K562 (cell line): ENCODE results near the gene BEST1. TPM values are rescaled to one million over a fixed set of nuclear protein-coding genes. Genes with fewer than 3 reads are reported as not detected.

Experiments
- AFF4 ChIP-seq: sonication (generic); formaldehyde crosslinking; IDR thresholded peaks from 2 replicates; pipeline ENCODE4 v1.8.0; 2023; ENCODE audit warnings: mild to moderate bottlenecking, missing genetic modification reagents
- ATF7 ChIP-seq: fragments of 450-650 bp; IDR thresholded peaks from 2 replicates; pipeline ENCODE4 v1.7.1; 2014; ENCODE audit warnings: mild to moderate bottlenecking, moderate library complexity
- E2F3 ChIP-seq: fragments of 250-450 bp; sonication (Bioruptor Pico); IDR thresholded peaks from 2 replicates; pipeline ENCODE4 v1.4.0; 2020; ENCODE audit warnings: mild to moderate bottlenecking
- E2F8 ChIP-seq: fragments of 450-650 bp; IDR thresholded peaks from 2 replicates; pipeline ENCODE4 v1.7.1; 2018; ENCODE audit warnings: mild to moderate bottlenecking, low read depth; ENCODE audit not compliant: partially characterized antibody
- EGR1 ChIP-seq: fragments of 450-650 bp; conservative IDR thresholded peaks from 2 replicates; pipeline ENCODE4 v1.6.1; 2017; ENCODE audit warnings: mild to moderate bottlenecking
- GTF2F1 ChIP-seq: IDR thresholded peaks from 2 replicates; pipeline ENCODE4 v1.6.1; 2011; ENCODE audit warnings: low read depth, low read length, improper control_type of control experiment
- KAT8 ChIP-seq: fragments of 450-650 bp; IDR thresholded peaks from 2 replicates; pipeline ENCODE4 v1.6.1; 2016; ENCODE audit warnings: low read depth, mild to moderate bottlenecking
- NR3C1 ChIP-seq: sonication (generic); formaldehyde crosslinking; IDR thresholded peaks from 2 replicates; pipeline ENCODE4 v1.8.1; 2022; ENCODE audit warnings: missing genetic modification reagents
- PCBP1 ChIP-seq: fragments of 200-400 bp; formaldehyde crosslinking; IDR thresholded peaks from 2 replicates; pipeline ENCODE4 v1.6.1; 2018; ENCODE audit warnings: mild to moderate bottlenecking, low read depth, low read length; ENCODE audit not compliant: poor library complexity, severe bottlenecking
- TAF15 ChIP-seq: fragments of 200-400 bp; formaldehyde crosslinking; IDR thresholded peaks from 2 replicates; pipeline ENCODE4 v1.6.1; 2017; ENCODE audit warnings: mild to moderate bottlenecking, low read depth, low read length, moderate library complexity
- TCF3 ChIP-seq: sonication (generic); formaldehyde crosslinking; IDR thresholded peaks from 2 replicates; pipeline ENCODE4 v1.4.0; 2020; ENCODE audit warnings: mild to moderate bottlenecking, missing genetic modification reagents
- ZBED1 ChIP-seq: IDR thresholded peaks from 2 replicates; pipeline ENCODE4 v1.6.1; 2014
- ZBTB33 ChIP-seq: sonication (generic); formaldehyde crosslinking; IDR thresholded peaks from 2 replicates; pipeline ENCODE4 v1.8.1; 2023; ENCODE audit warnings: mild to moderate bottlenecking, missing genetic modification reagents
- ZFP91 ChIP-seq: sonication (generic); formaldehyde crosslinking; IDR thresholded peaks from 2 replicates; pipeline ENCODE4 v1.8.0; 2022; ENCODE audit warnings: mild to moderate bottlenecking, missing genetic modification reagents
- ZNF699 ChIP-seq: fragments of 250-450 bp; sonication (Bioruptor Pico); IDR thresholded peaks from 2 replicates; pipeline ENCODE4 v1.8.0; 2021; ENCODE audit warnings: mild to moderate bottlenecking, moderate library complexity; ENCODE audit not compliant: insufficient replicate concordance
- ZNF780A ChIP-seq: fragments of 250-450 bp; sonication (Bioruptor Pico); IDR thresholded peaks from 2 replicates; pipeline ENCODE4 v1.5.0; 2021; ENCODE audit warnings: mild to moderate bottlenecking
- polyA plus RNA-seq, 8 experiments: library from polyadenylated mRNA; depleted of rRNA in 4 of 8; stranded (reverse) in 5 of 8; unstranded in 3 of 8; fragments of >200 nt; fragmentation: Nextera tagmentation in 2 of 8; fragmentation: Illumina TruSeq in 1 of 8; extraction: Ambion mirVana in 2 of 8; extraction: Trizol in 1 of 8; gene quantifications; 2 replicates each; pipeline versions ENCODE4 v1.2.1 to v1.2.3, GENCODE V29; 2011 to 2014; ENCODE audit warnings: inconsistent platforms in 1 of 8, missing spikeins in 1 of 8
- total RNA-seq, 7 experiments: library from RNA; depleted of rRNA in 6 of 7; stranded (reverse); fragments of >200 nt in 6 of 7; fragmentation: Illumina TruSeq in 2 of 7; extraction: Trizol in 2 of 7; gene quantifications; 2 replicates each; pipeline versions ENCODE4 v1.2.1 to v1.2.3, GENCODE V29; 2011 to 2021; ENCODE audit warnings: low replicate concordance in 1 of 7

Gene BEST1
- total and polyA plus RNA-seq, 9 of the 15 experiments (the other 6 are each of a cell fraction or from before 2014, with no cell fraction given), result 0.07 to 1.3 (median 0.40) TPM

- TF ChIP-seq PCBP1 (no peak), ZFP91 (CRISPR knock-in tag) (no peak), TCF3 (no peak), GTF2F1 (no peak), E2F3 (CRISPR knock-in tag) (no peak), ZNF699 (CRISPR knock-in tag) (no peak), ATF7 (no peak), E2F8 (no peak), KAT8 (no peak), ZBED1 (peak; percentile 94), EGR1 (no peak), AFF4 (CRISPR knock-in tag) (peak; percentile 97), ZBTB33 (CRISPR knock-in tag) (no peak), NR3C1 (CRISPR knock-in tag) (no peak), TAF15 (no peak), ZNF780A (CRISPR knock-in tag) (no peak)
Measured at GRCh38 chr11:61964058-61964665, 14.0 kb downstream of the BEST1 start (continued).
